ENCODE measurements around the gene PTX3. TPM values are rescaled to one million over a fixed set of nuclear protein-coding genes. Genes with fewer than 3 reads are reported as not detected.

The PTX3 gene
- total RNA-seq, result 1 to 10 TPM in 2 of 3 donors, under 1 TPM in 1; 0.40 to 5.8 (median 1.4) TPM
- total RNA-seq (2013), result 0.29 TPM

GRCh38 chr3:157436583-157437291 lies at the start of gene PTX3:
PTX3 (plus strand) TSS chr3:157436850; CDS start chr3:157436934, 84 bp downstream.
- H3K4me3 Mint-ChIP-seq, result no peak within 1 kb of the TSS
- H3K27me3 ChIP-seq (ENCODE audit: control insufficient read depth, insufficient read depth, low read length), result peaks cover 6% of the 10 kb centered on the region
- H3K4me3 ChIP-seq (ENCODE audit: low read length), result no peak within 1 kb of the TSS

DNA sequence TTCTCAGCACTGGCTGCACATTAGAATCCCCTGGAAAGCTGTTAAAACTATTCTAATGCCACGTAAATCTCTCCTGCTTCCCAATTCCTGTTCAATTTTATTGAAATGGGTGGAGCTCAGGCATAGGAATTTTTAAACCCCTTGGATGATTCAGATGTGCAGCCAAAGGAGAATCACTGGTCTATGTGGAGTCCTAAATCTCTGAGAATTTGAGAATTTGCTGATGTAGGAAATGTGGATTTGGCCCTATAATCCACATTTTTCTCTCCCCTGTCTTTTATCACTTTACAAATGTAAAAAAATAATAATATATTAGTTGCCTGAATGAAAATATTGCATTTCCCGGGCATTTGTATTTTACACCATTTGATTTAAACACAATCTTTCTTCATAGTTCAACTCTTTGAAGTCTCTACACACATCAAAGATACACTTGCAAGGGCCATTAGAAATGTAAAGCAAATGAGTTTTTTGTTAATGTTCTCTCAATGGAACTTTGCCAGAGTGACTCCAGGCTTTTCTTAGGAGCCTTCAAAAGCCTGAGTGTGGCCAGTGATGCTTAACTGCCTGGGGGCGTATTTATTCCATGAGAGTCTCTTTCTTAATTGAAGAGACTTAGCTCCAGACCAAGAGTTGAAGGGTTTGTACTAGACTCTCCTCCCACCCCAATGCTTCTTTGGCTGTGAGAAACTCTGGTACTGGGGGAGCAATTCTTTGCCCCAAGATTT lies 48.8 kb upstream of the PTX3 start:
- WGBS (ENCODE audit: insufficient coverage), result 0% methylated on average over 1 of the region's 3 CpGs
- Histone ChIP-seq H3K36me3 (ENCODE audit: control insufficient read depth, insufficient read depth, low read length) (no peaks in the 10 kb centered on the region), H3K9me3 (ENCODE audit: control insufficient read depth, insufficient read depth, low read length) (no peaks in the 10 kb centered on the region), H3K27ac (ENCODE audit: low read length) (no peak overlapping the region), H3K4me1 (ENCODE audit: control insufficient read depth, insufficient read depth, low read length) (no peaks in the 10 kb centered on the region), H3K27me3 (ENCODE audit: control insufficient read depth, insufficient read depth, low read length) (no peaks in the 10 kb centered on the region), H3K4me3 (ENCODE audit: low read length) (no peak overlapping the region)
- no peak overlapping the region for H3K4me3 Mint-ChIP-seq
- peaks cover 0 to 2% of the 10 kb centered on the region in 2 donors for H3K9me3 Mint-ChIP-seq
- no peak for TF ChIP-seq CTCF (IDR thresholded peaks at IDR 0.05)
- H3K4me1 Mint-ChIP-seq, result no peaks in the 10 kb centered on the region
- DNase-seq, result no peak
- no peak for ATAC-seq
- H3K27me3 Mint-ChIP-seq (ENCODE audit: low read depth in 2 of 2), result no peaks in the 10 kb centered on the region
- H3K36me3 Mint-ChIP-seq, result no peaks in the 10 kb centered on the region
- H3K27ac Mint-ChIP-seq, result no peak overlapping the region
- intact Hi-C loops (cut with micrococcal nuclease), result no loop called here

More at GRCh38 chr3:157436583-157437291, at the start of gene PTX3:
- Mint-ChIP-seq H3K27me3 (ENCODE audit: low read depth in 2 of 2) (peaks cover 18 to 45% of the 10 kb centered on the region in 2 donors), H3K4me1 (peaks cover 4 to 8% of the 10 kb centered on the region in 2 donors), H3K9me3 (peaks cover 0 to 5% of the 10 kb centered on the region in 2 donors), H3K36me3 (no peaks in the 10 kb centered on the region), H3K27ac (no peak within 1 kb of the TSS)
- Histone ChIP-seq H3K4me1 (ENCODE audit: control insufficient read depth, insufficient read depth, low read length) (peaks cover 3% of the 10 kb centered on the region), H3K9me3 (ENCODE audit: control insufficient read depth, insufficient read depth, low read length) (no peaks in the 10 kb centered on the region), H3K36me3 (ENCODE audit: control insufficient read depth, insufficient read depth, low read length) (no peaks in the 10 kb centered on the region), H3K27ac (ENCODE audit: low read length) (no peak within 1 kb of the TSS)
- intact Hi-C loops (cut with micrococcal nuclease), result no loop called here
- no peak for TF ChIP-seq CTCF (IDR thresholded peaks at IDR 0.05)
- WGBS (ENCODE audit: insufficient coverage), result 3% methylated on average over 15 of the region's 15 CpGs
- no peak for DNase-seq
- ATAC-seq, result peak in 1 of 3 donors; percentile 64

- H3K4me3 Mint-ChIP-seq, result no peak overlapping the region
- H3K36me3 ChIP-seq (ENCODE audit: control insufficient read depth, insufficient read depth, low read length), result no peaks in the 10 kb centered on the region
- H3K27me3 ChIP-seq (ENCODE audit: control insufficient read depth, insufficient read depth, low read length), result no peaks in the 10 kb centered on the region
- H3K27ac Mint-ChIP-seq, result no peak overlapping the region
- H3K9me3 ChIP-seq (ENCODE audit: control insufficient read depth, insufficient read depth, low read length), result no peaks in the 10 kb centered on the region
- no peaks in the 10 kb centered on the region for H3K4me1 ChIP-seq (ENCODE audit: control insufficient read depth, insufficient read depth, low read length)
- no peaks in the 10 kb centered on the region for H3K36me3 Mint-ChIP-seq
- peaks cover 0 to 2% of the 10 kb centered on the region in 2 donors for H3K9me3 Mint-ChIP-seq
- H3K27me3 Mint-ChIP-seq (ENCODE audit: low read depth in 2 of 2), result no peaks in the 10 kb centered on the region
- intact Hi-C loops (cut with micrococcal nuclease), result no loop called here
- no peak overlapping the region for H3K4me3 ChIP-seq (ENCODE audit: low read length)
- ATAC-seq, result no peak
- no peak for TF ChIP-seq CTCF (IDR thresholded peaks at IDR 0.05)
- no peak overlapping the region for H3K27ac ChIP-seq (ENCODE audit: low read length)
- no peak for DNase-seq
- no peaks in the 10 kb centered on the region for H3K4me1 Mint-ChIP-seq
Observed at GRCh38 chr3:157388976-157389375, 47.7 kb upstream of the PTX3 start.
